ENCODE data around the gene PDLIM4. TPM values are rescaled to one million over a fixed set of nuclear protein-coding genes. Genes with fewer than 3 reads are reported as not detected.
A peak's percentile ranks its signal among the peaks of the same experiment; 100 is the strongest.

Gene PDLIM4
- total RNA-seq, 1 donor from 2014 or later, result 47.8 TPM

GRCh38 chr5:132283423-132284043, 26.0 kb downstream of the PDLIM4 start:
- Mint-ChIP-seq H3K27me3 (ENCODE audit: unreplicated experiment) (peaks cover 12% of the 10 kb centered on the region), H3K4me1 (ENCODE audit: unreplicated experiment) (no peaks in the 10 kb centered on the region), H3K36me3 (ENCODE audit: unreplicated experiment) (no peaks in the 10 kb centered on the region), H3K27ac (ENCODE audit: unreplicated experiment) (no peak overlapping the region), H3K4me3 (ENCODE audit: unreplicated experiment) (no peak overlapping the region), H3K9me3 (ENCODE audit: unreplicated experiment) (no peaks in the 10 kb centered on the region)
- TF ChIP-seq CTCF (IDR thresholded peaks at IDR 0.05), result peak; percentile 61
- peak; percentile 79 for DNase-seq (ENCODE audit: extremely low spot score, unreplicated experiment)

GRCh38 chr5:132289097-132289496, 31.6 kb downstream of the PDLIM4 start:
- Mint-ChIP-seq H3K36me3 (ENCODE audit: unreplicated experiment) (no peaks in the 10 kb centered on the region), H3K27ac (ENCODE audit: unreplicated experiment) (no peak overlapping the region), H3K4me1 (ENCODE audit: unreplicated experiment) (peaks cover 11% of the 10 kb centered on the region), H3K9me3 (ENCODE audit: unreplicated experiment) (no peaks in the 10 kb centered on the region), H3K4me3 (ENCODE audit: unreplicated experiment) (no peak overlapping the region), H3K27me3 (ENCODE audit: unreplicated experiment) (no peaks in the 10 kb centered on the region)
- peak; percentile 10 for DNase-seq (ENCODE audit: extremely low spot score, unreplicated experiment)
- no peak for TF ChIP-seq CTCF (IDR thresholded peaks at IDR 0.05)

GRCh38 chr5:132291026-132291425, 33.5 kb downstream of the PDLIM4 start:
- Mint-ChIP-seq H3K27ac (ENCODE audit: unreplicated experiment) (no peak overlapping the region), H3K9me3 (ENCODE audit: unreplicated experiment) (no peaks in the 10 kb centered on the region), H3K27me3 (ENCODE audit: unreplicated experiment) (no peaks in the 10 kb centered on the region), H3K36me3 (ENCODE audit: unreplicated experiment) (no peaks in the 10 kb centered on the region), H3K4me1 (ENCODE audit: unreplicated experiment) (peaks cover 20% of the 10 kb centered on the region), H3K4me3 (ENCODE audit: unreplicated experiment) (no peak overlapping the region)
- TF ChIP-seq CTCF (IDR thresholded peaks at IDR 0.05), result no peak
- no peak for DNase-seq (ENCODE audit: extremely low spot score, unreplicated experiment)

- H3K4me1 Mint-ChIP-seq (ENCODE audit: unreplicated experiment), result peaks cover 20% of the 10 kb centered on the region
- peak; percentile 94 for DNase-seq (ENCODE audit: extremely low spot score, unreplicated experiment)
- H3K4me3 Mint-ChIP-seq (ENCODE audit: unreplicated experiment), result peak overlapping the region; percentile 87
- no peaks in the 10 kb centered on the region for H3K9me3 Mint-ChIP-seq (ENCODE audit: unreplicated experiment)
- H3K27me3 Mint-ChIP-seq (ENCODE audit: unreplicated experiment), result no peaks in the 10 kb centered on the region
- TF ChIP-seq CTCF (IDR thresholded peaks at IDR 0.05), result peak; percentile 15
- H3K27ac Mint-ChIP-seq (ENCODE audit: unreplicated experiment), result peak overlapping the region; percentile 96
- H3K36me3 Mint-ChIP-seq (ENCODE audit: unreplicated experiment), result no peaks in the 10 kb centered on the region
Observed at GRCh38 chr5:132293066-132293991, 35.8 kb downstream of the PDLIM4 start.

Data from osteocyte (in vitro differentiated cells).